SK-N-MC (cell line): ENCODE measurements around the gene SLC2A4.

Experiments used
- EZH2 ChIP-seq: fragments of 200-600 bp; sonication (generic); IDR thresholded peaks from one replicate; pipeline ENCODE4 v1.6.1; 2017; ENCODE audit warnings: antibody characterized with exemption
- FOXP2 ChIP-seq: optimal IDR thresholded peaks from 2 replicates; pipeline ENCODE3; 2011; ENCODE audit warnings: mild to moderate bottlenecking, moderate library complexity; ENCODE audit not compliant: insufficient read depth; ENCODE audit errors: extremely low read length, control extremely low read depth
- POLR2AphosphoS5 ChIP-seq: IDR thresholded peaks from 2 replicates; pipeline ENCODE4 v1.6.1; 2012; ENCODE audit warnings: mild to moderate bottlenecking, low read depth, low read length, borderline replicate concordance

- TF ChIP-seq EZH2 (no peak), POLR2AphosphoS5 (no peak), FOXP2 (no peak)
Observed at GRCh38 chr17:7289256-7290032, 7.9 kb downstream of the SLC2A4 start.
